Sigmoid colon (tissue), 3 donors: ENCODE results near the gene SEPTIN1.

Experiments used
- POLR2A ChIP-seq, 2 donors: fragments of 450-650 bp; IDR thresholded peaks; one replicate each; pipeline ENCODE4 v1.6.1; 2016; ENCODE audit warnings: antibody characterized with exemption in 2 of 2, mild to moderate bottlenecking in 2 of 2, moderate library complexity in 2 of 2
- TF ChIP-seq, protein P1 (sequence below), 4 experiments: fragments of 450-650 bp in 3 of 4; fragments of 200-600 bp in 1 of 4; IDR thresholded peaks; one replicate each; pipeline ENCODE4 v1.5.1; 2016 to 2019; ENCODE audit warnings: antibody characterized with exemption in 4 of 4, mild to moderate bottlenecking in 3 of 4, moderate library complexity in 2 of 4

DNA sequence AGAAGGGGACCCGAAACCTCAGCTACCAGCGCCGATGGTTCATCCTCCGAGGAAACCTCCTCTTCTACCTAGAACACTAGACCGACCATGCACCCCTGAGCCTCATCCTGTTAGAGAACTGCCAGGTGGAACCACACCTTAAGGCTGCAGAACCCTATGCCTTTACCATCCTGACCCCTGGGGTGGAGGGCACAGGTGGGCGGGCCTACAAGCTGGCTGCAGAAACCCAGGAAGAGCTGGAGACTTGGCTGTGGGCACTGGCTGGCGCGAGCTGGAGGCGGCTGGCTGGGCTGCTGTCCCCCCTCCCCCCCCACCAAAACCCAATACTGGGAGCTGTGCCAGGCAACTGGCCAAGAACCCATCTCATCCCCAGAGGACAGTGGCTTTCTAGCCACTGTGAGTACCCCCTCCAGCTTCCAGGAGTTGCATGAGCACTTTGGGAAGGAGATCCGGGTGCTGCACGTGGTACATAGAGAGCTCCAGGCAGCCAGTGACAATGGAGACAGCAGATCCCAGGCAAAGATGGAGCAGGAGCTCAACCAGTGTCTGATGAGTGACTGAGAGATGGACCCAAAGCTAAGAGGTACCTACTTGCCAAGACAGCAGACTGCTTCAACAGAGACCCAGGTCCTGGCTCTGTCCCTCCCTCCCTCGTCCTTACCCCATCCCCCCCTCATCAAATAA is 25.8 kb downstream of the SEPTIN1 start:
- TF ChIP-seq, protein P1, sequence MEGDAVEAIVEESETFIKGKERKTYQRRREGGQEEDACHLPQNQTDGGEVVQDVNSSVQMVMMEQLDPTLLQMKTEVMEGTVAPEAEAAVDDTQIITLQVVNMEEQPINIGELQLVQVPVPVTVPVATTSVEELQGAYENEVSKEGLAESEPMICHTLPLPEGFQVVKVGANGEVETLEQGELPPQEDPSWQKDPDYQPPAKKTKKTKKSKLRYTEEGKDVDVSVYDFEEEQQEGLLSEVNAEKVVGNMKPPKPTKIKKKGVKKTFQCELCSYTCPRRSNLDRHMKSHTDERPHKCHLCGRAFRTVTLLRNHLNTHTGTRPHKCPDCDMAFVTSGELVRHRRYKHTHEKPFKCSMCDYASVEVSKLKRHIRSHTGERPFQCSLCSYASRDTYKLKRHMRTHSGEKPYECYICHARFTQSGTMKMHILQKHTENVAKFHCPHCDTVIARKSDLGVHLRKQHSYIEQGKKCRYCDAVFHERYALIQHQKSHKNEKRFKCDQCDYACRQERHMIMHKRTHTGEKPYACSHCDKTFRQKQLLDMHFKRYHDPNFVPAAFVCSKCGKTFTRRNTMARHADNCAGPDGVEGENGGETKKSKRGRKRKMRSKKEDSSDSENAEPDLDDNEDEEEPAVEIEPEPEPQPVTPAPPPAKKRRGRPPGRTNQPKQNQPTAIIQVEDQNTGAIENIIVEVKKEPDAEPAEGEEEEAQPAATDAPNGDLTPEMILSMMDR (IDR thresholded peaks at IDR 0.05), result no peak
- TF ChIP-seq POLR2A (IDR thresholded peaks at IDR 0.05), result no peak
